HG02885 (cell line): ENCODE data around the gene TFPI.

ENCODE experiments used
- ATAC-seq: cut with Tn5 transposase; IDR thresholded peaks from one replicate; pipeline ENCODE4 v1.9.1; 2021; ENCODE audit warnings: mild to moderate bottlenecking; ENCODE audit not compliant: unreplicated experiment, poor library complexity

TFPI gene

DNA sequence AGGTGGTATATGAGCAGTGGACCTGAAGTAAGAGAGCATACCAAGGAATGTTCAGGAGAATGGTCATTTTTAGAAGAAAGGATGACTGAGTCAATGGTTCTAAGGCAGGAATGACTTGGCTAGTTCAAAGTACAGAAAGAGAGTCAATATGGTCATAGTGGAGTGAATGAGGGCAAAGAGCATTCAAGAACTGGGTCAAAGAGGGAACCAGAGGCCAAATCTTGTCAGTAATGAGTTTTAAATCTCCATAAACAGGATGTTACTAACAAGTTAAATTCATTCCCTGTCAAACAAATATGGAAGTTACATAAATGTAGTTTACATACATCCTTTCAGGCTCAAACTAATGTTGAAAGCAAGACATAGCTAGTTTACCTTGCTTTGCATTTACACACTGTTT is 122.3 kb downstream of the TFPI start:
- ATAC-seq: no peak

- no peak for ATAC-seq
Observed at GRCh38 chr2:187429989-187430388, 124.2 kb downstream of the TFPI start.

DNA sequence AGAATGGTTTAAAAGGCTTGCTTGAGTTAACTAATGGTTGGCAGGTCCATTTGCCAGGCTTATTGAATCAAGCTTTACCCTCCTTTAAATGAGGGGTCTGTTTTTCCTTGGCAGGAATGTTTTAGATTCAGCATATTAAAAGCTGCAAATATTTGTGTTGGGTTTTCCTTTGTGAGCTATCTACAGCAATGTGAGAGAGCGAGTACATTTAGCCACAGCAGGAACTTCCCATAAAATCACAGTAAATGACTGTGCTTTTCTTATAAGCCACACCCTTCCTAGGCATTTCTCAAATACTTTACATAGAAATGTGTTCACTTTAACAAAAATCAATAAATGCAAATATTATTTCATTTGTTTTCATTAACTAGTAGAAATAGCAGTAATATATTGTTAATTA is 130.1 kb downstream of the TFPI start:
- no peak for ATAC-seq

- no peak for ATAC-seq
Observed at GRCh38 chr2:187422282-187422681, 132.0 kb downstream of the TFPI start.

DNA sequence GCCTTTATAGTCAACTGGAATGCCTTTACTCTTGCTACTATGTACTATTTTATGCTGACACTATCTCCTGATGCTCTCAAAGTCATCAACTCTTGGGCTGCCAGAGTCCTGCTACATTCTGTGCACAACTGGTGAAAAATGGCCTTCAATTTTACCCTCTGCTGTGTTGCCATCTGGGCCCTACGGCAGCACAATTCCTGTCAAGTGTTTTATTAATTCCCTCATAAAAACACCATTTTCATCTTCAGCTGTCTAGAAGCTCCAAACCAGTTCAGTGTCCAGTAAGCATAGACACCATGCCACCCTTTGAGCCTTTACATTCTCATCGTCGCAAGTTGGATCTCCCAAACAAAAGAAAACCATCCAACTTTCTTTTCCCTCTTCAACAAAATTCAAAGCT is 132.7 kb downstream of the TFPI start:
- no peak for ATAC-seq

DNA sequence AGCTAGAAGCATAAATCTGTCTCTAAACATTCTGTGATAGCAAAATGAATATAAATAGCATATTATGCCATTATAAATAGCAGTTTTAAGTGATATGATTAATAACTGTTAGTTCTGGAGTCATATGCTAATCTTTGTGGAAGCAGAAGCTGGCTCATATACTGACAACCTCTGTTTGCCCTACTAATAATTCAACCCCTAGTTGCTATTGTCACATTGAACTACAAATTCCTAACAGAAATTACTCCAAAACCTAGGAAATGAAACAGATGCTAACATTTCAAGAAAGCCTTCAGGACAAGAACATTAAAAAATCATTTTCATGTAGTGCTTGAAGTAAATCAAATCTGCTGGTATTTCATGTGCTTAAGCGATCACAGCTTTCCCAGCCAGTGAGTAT is 134.4 kb downstream of the TFPI start:
- ATAC-seq: no peak

GRCh38 chr2:187415449-187415848 is 138.8 kb downstream of the TFPI start:
- ATAC-seq: no peak
